Stimulated activated CD4-positive, alpha-beta T cell treated with anti-CD3 and anti-CD28 coated beads, TNF-alpha, amount 100 ng/mL, for 1 hour (primary cell): ENCODE results near the gene PITPNC1.
"Not testable (repeated sequence)": the region's sequence is repeated elsewhere in the genome, so short reads cannot be mapped to it uniquely, and the experiment has no call there.

Experiments used
- DNase-seq, 3 donors: peaks; one replicate each; pipeline ENCODE4 v3.0.0-alpha.2; 2020; ENCODE audit warnings: low read depth in 3 of 3, low spot score in 1 of 3

PITPNC1 gene

DNA sequence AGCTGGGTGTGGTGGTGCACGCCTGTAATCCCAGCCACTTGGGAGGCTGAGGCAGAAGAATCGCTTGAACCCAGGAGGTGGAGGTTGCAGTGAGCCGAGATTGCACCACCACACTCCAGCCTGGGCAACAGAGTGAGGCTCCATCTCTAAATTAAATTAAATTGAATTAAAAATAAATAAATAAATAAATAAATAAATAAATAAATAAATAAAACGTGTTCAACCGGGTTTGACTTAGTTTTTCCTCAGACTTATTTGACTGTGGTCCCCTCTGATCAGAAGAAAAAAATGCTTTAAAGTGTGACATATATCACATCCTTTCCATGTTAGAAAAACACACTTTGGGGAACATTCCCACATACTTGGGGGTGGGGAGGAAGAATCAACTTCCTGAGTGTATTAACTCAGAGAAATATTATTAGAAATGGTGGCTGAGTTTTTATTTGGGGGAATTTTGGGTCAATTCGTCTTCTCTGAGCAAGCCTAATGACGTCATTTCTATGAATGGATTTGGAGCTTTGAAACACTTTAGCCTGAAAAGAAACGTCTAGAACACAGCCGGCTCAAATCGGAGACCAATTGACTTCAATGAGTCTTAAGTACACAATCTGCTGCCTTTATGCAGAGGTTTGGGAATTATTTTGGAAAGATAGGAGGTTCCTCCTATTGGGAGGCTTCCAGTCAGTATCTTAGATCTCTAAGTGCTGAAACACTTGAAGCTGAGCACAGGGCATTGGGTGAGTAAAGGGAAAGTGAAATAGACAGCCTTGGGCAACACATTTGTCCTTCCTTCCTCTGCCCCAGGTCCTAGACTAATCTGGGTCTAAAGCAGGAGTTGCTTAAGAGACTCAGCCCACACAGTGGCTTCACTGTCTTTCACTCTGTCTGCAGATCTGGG is 132.6 kb downstream of the PITPNC1 start:
- no peak for DNase-seq

DNA sequence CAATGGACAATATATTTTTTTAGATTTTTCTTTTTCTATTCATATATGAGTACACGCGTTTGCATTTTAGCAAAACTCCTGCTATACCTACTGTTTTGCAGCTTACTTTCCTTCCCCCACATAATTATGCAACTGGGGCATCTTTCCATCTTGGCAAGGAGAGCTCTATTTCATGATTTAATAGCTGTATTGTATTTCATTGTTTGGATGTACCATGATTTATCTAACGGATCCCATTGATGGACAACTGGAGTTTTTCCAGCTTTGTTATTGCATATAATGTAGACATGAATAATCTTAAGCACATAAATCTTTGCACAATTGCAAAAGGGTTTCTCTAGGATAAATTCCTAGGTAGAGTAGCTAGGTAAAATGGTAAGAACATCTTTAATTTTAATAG is 133.9 kb downstream of the PITPNC1 start:
- no peak for DNase-seq

DNA sequence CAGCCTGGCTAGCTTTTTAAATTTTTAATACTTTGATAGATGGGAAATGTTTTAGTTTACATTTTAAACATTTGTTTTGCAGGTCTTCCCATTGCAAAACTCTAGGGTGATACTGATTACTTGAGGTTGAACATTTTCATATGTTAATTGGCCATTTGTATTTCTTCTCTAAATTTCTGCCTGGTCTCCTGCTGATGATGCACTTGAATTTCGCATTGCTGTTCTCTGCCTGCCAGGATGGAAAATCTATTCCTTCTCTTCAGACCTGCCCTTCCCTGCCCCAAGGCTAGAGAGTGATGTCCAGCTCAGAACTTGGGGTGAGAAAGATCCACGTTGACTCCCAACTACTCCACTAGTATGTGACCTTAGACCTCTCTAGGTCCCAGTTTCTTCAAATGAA is 134.7 kb downstream of the PITPNC1 start:
- no peak for DNase-seq

GRCh38 chr17:67514998-67515397 is 137.9 kb downstream of the PITPNC1 start:
- DNase-seq = no peak

DNA sequence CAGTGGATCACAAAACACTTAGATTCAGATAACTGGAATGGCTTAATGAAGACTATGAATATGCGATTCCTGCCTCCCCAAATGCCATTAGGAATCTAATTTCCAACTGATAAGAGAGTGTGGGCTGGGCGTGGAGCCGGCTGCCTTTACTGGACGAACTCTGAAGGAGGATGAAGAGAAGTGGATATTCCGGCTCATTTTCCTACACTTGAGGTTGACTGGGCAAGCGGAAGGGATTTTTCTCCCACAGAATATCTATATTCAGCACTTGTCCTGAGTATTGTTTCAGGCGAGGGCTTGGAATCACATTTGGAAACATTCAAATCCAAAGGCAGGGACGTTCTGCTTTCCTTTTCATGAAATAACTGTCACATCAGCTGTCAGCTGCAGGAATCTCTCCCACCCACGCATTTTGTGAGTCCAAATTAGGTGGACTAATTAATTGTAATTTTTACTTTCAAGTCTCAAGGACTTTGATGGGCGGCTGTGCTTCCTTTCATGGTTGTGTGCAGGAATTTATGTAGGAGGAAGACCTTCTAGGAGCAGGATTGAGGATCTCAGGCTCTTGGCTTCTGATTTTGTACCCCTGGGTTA is 138.5 kb downstream of the PITPNC1 start:
- no peak for DNase-seq

DNA sequence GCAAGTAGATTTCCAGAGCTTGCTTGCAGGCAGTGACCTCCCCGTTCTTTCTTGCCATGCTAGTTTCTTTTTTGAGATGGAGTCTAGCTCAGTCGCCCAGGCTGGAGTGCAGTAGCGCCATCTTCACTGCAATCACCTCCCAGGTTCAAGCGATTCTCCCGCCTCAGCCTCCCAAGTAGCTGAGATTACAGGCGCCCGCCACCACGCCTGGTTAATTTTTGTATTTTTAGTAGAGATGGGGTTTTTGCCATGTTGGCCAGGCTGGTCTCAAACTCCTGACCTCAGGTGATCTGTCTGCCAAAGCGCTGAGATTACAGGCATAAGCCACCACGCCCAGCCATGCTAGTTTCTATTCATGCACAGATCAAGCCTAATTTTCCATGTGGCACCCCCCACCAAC is 139.5 kb downstream of the PITPNC1 start:
- not testable (repeated sequence) for DNase-seq

DNA sequence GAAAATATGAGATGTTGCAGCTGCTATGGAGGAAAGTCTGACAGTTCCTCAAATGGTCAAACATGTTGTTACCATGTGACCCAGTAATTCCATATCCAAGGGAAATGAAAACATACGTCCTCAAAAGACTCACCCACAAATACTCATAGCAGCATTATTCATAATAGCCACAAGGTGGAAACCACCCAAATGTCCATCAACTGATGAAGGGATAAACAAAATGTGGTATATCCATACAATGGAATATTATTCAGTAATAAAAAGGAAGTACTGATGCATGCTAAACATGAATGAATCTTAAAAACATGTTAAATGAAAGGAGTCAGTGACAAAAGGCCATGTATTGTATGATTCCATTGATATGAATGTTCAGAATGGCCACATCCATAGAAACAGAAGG is 140.2 kb downstream of the PITPNC1 start:
- no peak for DNase-seq

- no peak for DNase-seq
These were observed 141.8 kb downstream of the PITPNC1 start for GRCh38 chr17:67518876-67519275.

DNA sequence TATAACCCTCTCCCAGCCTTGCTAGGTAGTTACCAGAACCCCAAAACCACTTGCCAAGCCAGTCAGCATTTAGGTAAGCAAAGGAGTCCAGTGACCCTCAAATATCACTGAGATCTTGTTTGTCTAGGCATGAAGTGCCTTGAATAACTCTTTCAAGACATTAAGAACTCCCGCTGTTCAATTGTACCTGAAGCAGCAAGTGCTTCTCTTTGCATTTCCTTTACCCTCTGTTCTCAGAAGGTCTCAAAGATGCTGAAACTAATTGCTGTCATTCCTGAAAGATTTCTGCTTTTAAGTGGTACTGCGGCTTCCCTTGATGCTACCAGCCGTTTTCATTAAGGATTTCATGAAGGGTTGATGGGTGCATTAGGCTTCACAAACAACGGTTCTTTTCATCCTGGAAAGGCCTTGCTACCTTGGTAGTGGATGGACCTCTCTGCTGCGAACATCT is 142.7 kb downstream of the PITPNC1 start:
- no peak for DNase-seq

GRCh38 chr17:67520252-67520906 is 143.3 kb downstream of the PITPNC1 start:
- DNase-seq = no peak

DNA sequence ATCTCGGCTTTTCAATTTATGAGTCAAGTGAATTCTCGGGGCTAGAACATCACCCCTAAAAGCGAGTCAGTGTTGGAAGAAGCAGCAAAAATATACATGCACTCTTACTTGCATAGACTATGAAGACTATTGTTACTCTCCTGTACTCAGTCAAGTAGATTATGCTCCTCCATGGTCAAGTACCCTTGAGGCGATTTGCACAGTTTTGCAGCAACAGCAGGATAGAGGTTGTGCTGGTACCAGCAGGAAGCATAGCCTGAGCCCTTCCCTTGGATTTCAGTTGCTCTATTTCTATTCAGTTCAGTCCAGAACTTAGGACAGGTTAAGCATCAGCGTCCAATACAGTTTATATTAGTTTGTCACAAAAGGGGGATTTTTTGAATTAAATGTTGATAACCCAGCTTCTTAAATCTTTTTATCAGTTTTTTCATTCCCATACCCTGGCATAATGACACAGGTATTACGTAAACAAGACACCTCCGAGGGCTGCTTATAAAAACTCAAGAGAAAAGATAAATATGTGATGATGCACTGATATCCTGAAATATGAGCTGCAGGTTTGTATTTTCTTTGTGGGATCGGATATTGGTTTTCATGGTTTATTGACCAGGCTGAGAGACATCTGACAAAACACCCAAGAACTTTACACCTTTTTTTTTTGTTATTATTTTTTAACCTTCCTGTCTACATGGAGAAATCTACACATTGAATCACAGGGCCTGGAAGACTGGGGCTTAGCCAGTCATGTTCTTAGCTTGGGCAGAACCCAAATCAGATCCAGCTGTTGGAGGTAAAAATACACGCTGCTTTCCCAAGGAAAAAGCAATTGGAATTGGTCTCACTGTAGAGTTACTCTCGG is 144.1 kb downstream of the PITPNC1 start:
- DNase-seq = no peak

DNA sequence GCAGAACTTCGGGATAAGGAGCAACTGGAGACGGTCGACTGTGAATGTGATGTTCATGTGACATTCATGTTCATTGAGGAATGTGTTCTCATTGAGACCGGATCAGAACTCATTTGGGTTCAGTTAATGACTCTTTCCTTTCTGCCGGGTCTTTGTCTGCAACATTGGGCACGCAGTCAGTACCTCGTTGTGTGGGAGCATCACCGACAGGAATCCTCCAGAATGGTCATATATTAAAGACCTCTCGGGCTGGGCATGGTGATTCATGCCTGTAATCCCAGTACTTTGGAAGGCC is 144.6 kb downstream of the PITPNC1 start:
- DNase-seq = no peak

DNA sequence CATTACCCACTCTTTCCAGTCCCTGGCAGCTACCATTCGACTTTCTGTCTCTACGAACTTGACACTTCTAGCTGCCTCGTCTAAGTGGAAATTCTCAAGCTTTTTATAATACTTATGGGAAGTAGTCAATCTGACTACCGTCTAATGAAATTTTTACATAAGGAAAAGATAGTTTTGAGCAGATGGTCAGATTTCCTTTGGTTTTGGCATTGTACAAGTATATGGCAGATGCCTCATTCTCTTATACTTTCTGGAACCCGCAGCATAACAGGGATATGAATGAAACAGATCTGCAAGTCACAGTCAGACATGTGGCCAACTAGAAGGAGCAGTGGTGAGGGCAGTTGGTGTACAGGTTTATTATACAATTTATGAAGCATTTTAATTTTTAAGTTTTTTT is 146.0 kb downstream of the PITPNC1 start:
- DNase-seq = no peak

- DNase-seq = no peak
These were observed 148.4 kb downstream of the PITPNC1 start for GRCh38 chr17:67525239-67526135.

DNA sequence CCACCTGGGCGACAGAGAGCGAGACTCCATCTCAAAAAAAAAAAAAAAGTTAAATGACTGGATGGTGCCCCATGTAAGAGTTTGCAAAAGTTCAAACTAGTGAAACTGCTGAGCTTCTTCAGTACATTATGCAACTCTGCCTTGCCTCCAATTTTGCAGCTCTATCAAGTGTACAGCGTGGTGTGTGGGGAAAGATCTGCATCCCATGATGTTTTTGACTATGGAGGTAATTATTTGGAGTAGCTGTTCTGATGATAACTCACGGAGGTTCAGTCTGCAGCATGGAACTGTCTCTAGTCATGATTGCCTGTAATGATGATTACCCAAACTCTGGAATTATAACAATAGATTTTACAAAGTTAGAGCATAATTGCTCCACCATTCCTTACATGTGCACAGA is 149.6 kb downstream of the PITPNC1 start:
- no peak for DNase-seq

GRCh38 chr17:67528751-67529436 is 151.8 kb downstream of the PITPNC1 start:
- DNase-seq = no peak

- DNase-seq = no peak
These were observed 154.2 kb downstream of the PITPNC1 start for GRCh38 chr17:67531291-67531690.

- no peak for DNase-seq
These were observed 155.3 kb downstream of the PITPNC1 start for GRCh38 chr17:67532326-67532871.

GRCh38 chr17:67534941-67535340 is 157.9 kb downstream of the PITPNC1 start:
- no peak for DNase-seq
